T-helper 1 cell treated with Interleukin-12 subunit alpha and Interleukin-12 subunit beta and Interleukin-4 antibody, amounts not matched to agents 30 μg/mL and 1 μg/mL, for 36 hours (primary cell): Measurements from ENCODE around the gene SLX4.

Experiments
- H3K27ac Mint-ChIP-seq: one replicate; pipeline ENCODE4 v1.8.0; 2021; ENCODE audit warnings: mild to moderate bottlenecking, mixed read lengths
- H3K27me3 Mint-ChIP-seq: one replicate; pipeline ENCODE4 v1.8.0; 2021; ENCODE audit warnings: low read depth, mixed read lengths
- H3K36me3 Mint-ChIP-seq: one replicate; pipeline ENCODE4 v1.8.0; 2021; ENCODE audit warnings: low read depth, mixed read lengths
- H3K4me1 Mint-ChIP-seq: one replicate; pipeline ENCODE4 v1.8.0; 2021; ENCODE audit warnings: low read depth, mixed read lengths
- H3K4me3 Mint-ChIP-seq: one replicate; pipeline ENCODE4 v1.8.0; 2021; ENCODE audit warnings: mild to moderate bottlenecking, moderate library complexity, mixed read lengths
- H3K9me3 Mint-ChIP-seq: one replicate; pipeline ENCODE4 v1.8.0; 2021; ENCODE audit warnings: mixed read lengths

Gene SLX4

GRCh38 chr16:3587547-3588110, 23.8 kb downstream of the SLX4 start:
- Mint-ChIP-seq H3K4me3 (no peak overlapping the region), H3K27ac (no peak overlapping the region), H3K9me3 (no peaks in the 10 kb centered on the region), H3K27me3 (no peaks in the 10 kb centered on the region), H3K36me3 (peaks cover 17% of the 10 kb centered on the region), H3K4me1 (peaks cover 9% of the 10 kb centered on the region)

DNA sequence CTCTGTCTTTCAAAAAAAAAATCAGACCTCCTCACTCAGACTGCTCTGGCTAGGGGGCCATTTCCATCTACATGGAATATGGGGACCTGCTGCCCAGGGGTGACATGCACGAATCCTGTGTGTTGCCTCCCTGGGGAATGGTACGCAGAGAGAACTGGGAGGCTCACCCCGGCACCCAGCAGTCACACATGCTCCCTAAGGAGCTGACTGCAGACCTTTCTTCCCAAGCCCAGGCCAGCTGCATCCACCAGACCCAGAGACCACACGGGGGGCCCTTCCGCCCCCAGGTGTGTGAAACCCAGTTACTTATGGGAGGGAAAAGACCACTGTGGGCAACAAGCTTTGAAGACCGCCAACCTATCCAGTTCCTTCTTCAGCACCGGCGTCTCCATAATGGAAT, 27.0 kb downstream of the SLX4 start:
- Mint-ChIP-seq H3K9me3 (no peaks in the 10 kb centered on the region), H3K27ac (no peak overlapping the region), H3K4me3 (no peak overlapping the region), H3K4me1 (peaks cover 18% of the 10 kb centered on the region), H3K36me3 (peaks cover 13% of the 10 kb centered on the region), H3K27me3 (no peaks in the 10 kb centered on the region)

- Mint-ChIP-seq H3K27me3 (no peaks in the 10 kb centered on the region), H3K9me3 (no peaks in the 10 kb centered on the region), H3K36me3 (peaks cover 13% of the 10 kb centered on the region), H3K27ac (no peak overlapping the region), H3K4me3 (no peak overlapping the region), H3K4me1 (peaks cover 26% of the 10 kb centered on the region)
These were observed 27.9 kb downstream of the SLX4 start for GRCh38 chr16:3583303-3584038.

- H3K27ac Mint-ChIP-seq = no peak overlapping the region
- no peaks in the 10 kb centered on the region for H3K27me3 Mint-ChIP-seq
- peaks cover 8% of the 10 kb centered on the region for H3K36me3 Mint-ChIP-seq
- no peak overlapping the region for H3K4me3 Mint-ChIP-seq
- peaks cover 31% of the 10 kb centered on the region for H3K4me1 Mint-ChIP-seq
- H3K9me3 Mint-ChIP-seq = no peaks in the 10 kb centered on the region
These were observed 28.9 kb downstream of the SLX4 start for GRCh38 chr16:3582276-3583165.

DNA sequence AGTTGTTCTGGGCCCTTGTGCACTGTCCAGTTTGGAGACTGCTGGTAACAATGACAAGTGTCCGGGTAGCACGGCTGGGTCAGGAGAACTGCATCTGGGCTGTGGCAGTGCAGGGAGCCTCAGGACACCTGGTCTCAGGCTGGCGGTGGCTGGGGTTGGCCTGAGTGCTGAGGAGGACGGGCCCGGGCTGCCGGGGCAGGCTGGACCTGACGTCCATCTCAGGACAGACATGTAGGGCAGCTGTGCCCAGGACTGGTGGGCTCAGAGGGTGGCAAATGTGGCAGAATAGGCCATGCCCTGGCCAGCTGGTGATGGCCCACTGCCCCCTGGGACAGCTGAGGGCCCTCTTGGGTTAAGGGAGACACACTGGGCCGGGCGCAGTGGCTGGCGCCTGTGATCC, 30.0 kb downstream of the SLX4 start:
- Mint-ChIP-seq H3K36me3 (peaks cover 12% of the 10 kb centered on the region), H3K27me3 (no peaks in the 10 kb centered on the region), H3K9me3 (no peaks in the 10 kb centered on the region), H3K4me1 (peaks cover 37% of the 10 kb centered on the region), H3K4me3 (no peak overlapping the region), H3K27ac (no peak overlapping the region)

DNA sequence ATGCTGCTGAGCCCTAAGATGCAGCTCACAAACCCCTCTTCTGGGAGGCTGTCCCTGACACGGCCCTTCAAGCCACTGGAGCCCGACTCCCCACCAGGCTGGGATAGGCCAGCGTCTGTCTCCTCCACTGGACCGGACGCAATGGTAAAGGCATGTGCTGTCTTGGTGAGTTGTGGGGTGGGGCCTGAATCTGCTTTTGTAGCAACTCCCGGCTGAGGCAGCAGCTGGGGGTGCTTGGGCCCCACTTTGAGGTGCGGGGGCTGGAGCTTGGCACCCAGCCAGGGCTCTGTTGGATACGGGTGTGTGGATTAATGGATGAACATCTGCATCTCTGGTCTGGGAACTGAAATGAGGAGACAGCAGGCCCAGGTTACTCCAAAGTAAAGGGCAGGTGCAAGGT, 30.7 kb downstream of the SLX4 start:
- Mint-ChIP-seq H3K9me3 (no peaks in the 10 kb centered on the region), H3K27me3 (no peaks in the 10 kb centered on the region), H3K4me1 (peaks cover 34% of the 10 kb centered on the region), H3K36me3 (peaks cover 16% of the 10 kb centered on the region), H3K4me3 (no peak overlapping the region), H3K27ac (peak overlapping the region; percentile 98)

DNA sequence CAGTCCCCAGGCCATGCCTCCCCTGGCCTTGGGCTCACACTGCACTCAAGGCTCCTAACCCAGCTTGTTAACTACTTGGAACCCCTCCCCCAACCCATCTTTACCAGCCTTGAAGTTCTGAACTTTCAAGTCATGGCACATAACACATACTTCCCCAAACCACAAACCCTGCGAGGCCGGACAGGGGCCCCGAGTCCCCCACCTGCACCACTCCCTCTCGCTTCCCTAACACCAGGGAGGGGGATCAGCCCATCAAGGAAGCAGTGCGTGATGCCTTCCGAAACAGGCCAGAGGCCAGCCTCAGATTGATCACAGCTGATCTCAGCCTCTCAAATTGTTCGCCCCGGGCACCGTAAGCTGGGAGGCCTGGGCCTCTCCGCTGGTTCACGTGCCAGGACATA, 31.2 kb downstream of the SLX4 start:
- peaks cover 16% of the 10 kb centered on the region for H3K36me3 Mint-ChIP-seq
- H3K27ac Mint-ChIP-seq = peak overlapping the region; percentile 98
- H3K4me3 Mint-ChIP-seq = no peak overlapping the region
- peaks cover 37% of the 10 kb centered on the region for H3K4me1 Mint-ChIP-seq
- no peaks in the 10 kb centered on the region for H3K27me3 Mint-ChIP-seq
- H3K9me3 Mint-ChIP-seq = no peaks in the 10 kb centered on the region

GRCh38 chr16:3579776-3580175, 31.6 kb downstream of the SLX4 start:
- Mint-ChIP-seq H3K4me1 (peaks cover 37% of the 10 kb centered on the region), H3K27me3 (no peaks in the 10 kb centered on the region), H3K9me3 (no peaks in the 10 kb centered on the region), H3K36me3 (peaks cover 16% of the 10 kb centered on the region), H3K4me3 (peak overlapping the region; percentile 46), H3K27ac (peak overlapping the region; percentile 98)

- Mint-ChIP-seq H3K9me3 (no peaks in the 10 kb centered on the region), H3K4me1 (peaks cover 41% of the 10 kb centered on the region), H3K36me3 (peaks cover 21% of the 10 kb centered on the region), H3K27me3 (no peaks in the 10 kb centered on the region), H3K27ac (peak overlapping the region; percentile 98), H3K4me3 (peak overlapping the region; percentile 99)
These were observed 32.5 kb downstream of the SLX4 start for GRCh38 chr16:3578610-3579551.

- Mint-ChIP-seq H3K27ac (peak overlapping the region; percentile 98), H3K4me3 (peak overlapping the region; percentile 99), H3K36me3 (peaks cover 20% of the 10 kb centered on the region), H3K9me3 (no peaks in the 10 kb centered on the region), H3K4me1 (peaks cover 44% of the 10 kb centered on the region), H3K27me3 (no peaks in the 10 kb centered on the region)
These were observed 33.3 kb downstream of the SLX4 start for GRCh38 chr16:3578121-3578520.

DNA sequence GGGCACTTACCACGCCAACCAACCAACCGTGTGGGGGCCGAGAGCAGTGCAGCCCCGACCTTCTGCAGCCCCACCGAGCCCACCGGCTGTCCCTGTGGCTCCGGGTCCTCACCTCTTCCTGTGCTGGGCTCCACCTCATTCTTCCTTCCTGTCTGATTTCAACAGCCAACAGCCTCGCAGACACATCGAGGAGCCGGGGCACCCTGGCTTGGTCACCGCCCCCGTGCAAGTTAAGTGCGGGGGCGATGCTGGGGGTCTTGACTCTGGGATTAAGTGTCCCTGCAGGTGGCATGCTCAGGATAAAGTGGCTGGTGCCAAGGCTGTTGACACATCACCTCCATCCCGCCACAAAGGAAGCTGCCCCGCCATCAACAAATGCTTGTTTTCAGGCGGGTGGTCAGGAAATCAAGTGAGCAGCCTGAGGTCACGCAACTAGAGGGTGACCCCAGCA, 34.1 kb downstream of the SLX4 start, which contains the start of gene NLRC3:
Gene NLRC3 (minus strand): TSS at position 102 of the 451 bp plus-strand sequence. CDS start 12,367 bp downstream, outside the sequence.
- peak within 1 kb of the TSS; percentile 98 for H3K27ac Mint-ChIP-seq
- H3K9me3 Mint-ChIP-seq = no peaks in the 10 kb centered on the region
- peaks cover 47% of the 10 kb centered on the region for H3K4me1 Mint-ChIP-seq

DNA sequence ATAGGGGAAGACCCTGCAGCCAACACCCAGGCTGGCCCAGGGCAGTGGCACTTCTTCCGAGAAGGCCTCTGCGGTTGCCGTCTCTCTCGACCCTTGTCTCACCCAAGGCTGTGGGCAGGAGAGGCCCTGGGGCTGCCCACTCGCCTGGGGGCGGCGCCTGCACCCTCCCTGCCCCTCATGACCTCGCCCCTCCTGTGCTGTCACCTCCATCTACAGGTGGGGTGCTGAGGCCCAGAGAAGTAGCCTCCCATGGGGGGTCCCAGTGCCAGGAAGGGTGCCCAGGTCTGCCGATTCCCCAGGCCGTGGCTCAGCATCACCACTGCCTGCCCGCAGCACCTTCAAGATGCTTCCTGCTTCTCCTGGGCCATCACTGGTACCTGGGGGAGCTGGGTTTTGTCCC, 35.2 kb downstream of the SLX4 start:
- Mint-ChIP-seq H3K4me3 (peak overlapping the region; percentile 99), H3K27ac (peak overlapping the region; percentile 92), H3K36me3 (peaks cover 25% of the 10 kb centered on the region), H3K27me3 (no peaks in the 10 kb centered on the region), H3K9me3 (peaks cover 2% of the 10 kb centered on the region), H3K4me1 (peaks cover 51% of the 10 kb centered on the region)

More for the DNA sequence above, 34.1 kb downstream of the SLX4 start, which contains the start of gene NLRC3:
- Mint-ChIP-seq H3K27me3 (no peaks in the 10 kb centered on the region), H3K36me3 (peaks cover 19% of the 10 kb centered on the region), H3K4me3 (peak within 1 kb of the TSS; percentile 99)

- Mint-ChIP-seq H3K4me3 (peak overlapping the region; percentile 99), H3K9me3 (peaks cover 9% of the 10 kb centered on the region), H3K36me3 (peaks cover 32% of the 10 kb centered on the region), H3K27ac (peak overlapping the region; percentile 59), H3K27me3 (no peaks in the 10 kb centered on the region), H3K4me1 (peaks cover 50% of the 10 kb centered on the region)
These were observed 35.9 kb downstream of the SLX4 start for GRCh38 chr16:3575491-3575890.
